Hematopoietic multipotent progenitor cell (in vitro differentiated cells): ENCODE results near the gene C1QTNF4. TPM values are rescaled to one million over a fixed set of nuclear protein-coding genes. Genes with fewer than 3 reads are reported as not detected.

Source experiments
- small RNA-seq: library from RNA; depleted of rRNA; stranded (forward); fragments of <200 nt; gene quantifications from one replicate; pipeline ENCODE3, GENCODE V24; 2012
- total RNA-seq: library from RNA; depleted of rRNA; stranded (reverse); fragments of >200 nt; gene quantifications from one replicate; pipeline ENCODE4 v1.2.3, GENCODE V29; 2012

Gene C1QTNF4
- total RNA-seq, 1 donor = 97.2 TPM

Small RNAs within 50 kb of the gene (small RNA-seq; reads per million reads assigned to genes)
- gene RN7SL652P (not detected), gene RNU5E-10P (not detected)

Other genes with a start within 250 kb of the C1QTNF4 start
- gene MYBPC3, start 241.7 kb downstream of the C1QTNF4 start, total RNA-seq = 0.27 TPM
- 99.6 TPM for gene SPI1, start 215.9 kb downstream of the C1QTNF4 start, total RNA-seq
- gene SLC39A13, start 185.8 kb downstream of the C1QTNF4 start, total RNA-seq = 26.4 TPM
- gene PSMC3, start 168.0 kb downstream of the C1QTNF4 start, total RNA-seq = 60.3 TPM
- gene RAPSN, start 145.3 kb downstream of the C1QTNF4 start, total RNA-seq = 0.54 TPM
- 94.5 TPM for gene CELF1, start 41.3 kb downstream of the C1QTNF4 start, total RNA-seq
- 110 TPM for gene PTPMT1, start 28.8 kb downstream of the C1QTNF4 start, total RNA-seq
- gene KBTBD4, start 15.4 kb downstream of the C1QTNF4 start, total RNA-seq = 33.1 TPM
- gene NDUFS3, start 15.3 kb downstream of the C1QTNF4 start, total RNA-seq = 97.8 TPM
- gene FAM180B, start 7.7 kb downstream of the C1QTNF4 start, total RNA-seq = 0.27 TPM
- 39.3 TPM for gene MTCH2, start 48.1 kb upstream of the C1QTNF4 start, total RNA-seq
- 1.9 TPM for gene AGBL2, start 121.0 kb upstream of the C1QTNF4 start, total RNA-seq
- gene FNBP4, start 172.9 kb upstream of the C1QTNF4 start, total RNA-seq = 101 TPM